Type B pancreatic cell (in vitro differentiated cells): ENCODE results near the gene HMCN2. TPM values are rescaled to one million over a fixed set of nuclear protein-coding genes. Genes with fewer than 3 reads are reported as not detected.

Experiments
- DNase-seq: peaks from one replicate; pipeline ENCODE4 v3.0.0; 2021; ENCODE audit warnings: mixed read lengths; ENCODE audit not compliant: unreplicated experiment; ENCODE audit errors: extremely low spot score
- H3K27ac Mint-ChIP-seq: 2 replicates; pipeline ENCODE4 v1.8.0; 2021; ENCODE audit warnings: mild to moderate bottlenecking, mixed read lengths
- H3K27me3 Mint-ChIP-seq: 2 replicates; pipeline ENCODE4 v1.8.0; 2021; ENCODE audit warnings: mixed read lengths
- H3K36me3 Mint-ChIP-seq: 2 replicates; pipeline ENCODE4 v1.8.0; 2021; ENCODE audit warnings: mixed read lengths
- H3K4me1 Mint-ChIP-seq: one replicate; pipeline ENCODE4 v1.8.0; 2021; ENCODE audit warnings: mixed read lengths; ENCODE audit not compliant: unreplicated experiment
- H3K4me3 Mint-ChIP-seq: 2 replicates; pipeline ENCODE4 v1.8.0; 2021; ENCODE audit warnings: mild to moderate bottlenecking, mixed read lengths
- H3K9me3 Mint-ChIP-seq: 2 replicates; pipeline ENCODE4 v1.8.0; 2021; ENCODE audit warnings: mixed read lengths
- total RNA-seq: library from RNA; stranded (reverse); gene quantifications from 2 replicates; pipeline ENCODE4 v1.2.1, GENCODE V29; 2021; ENCODE audit warnings: low replicate concordance
- TF ChIP-seq, protein P1 (sequence below): fragments of 200-600 bp; sonication (generic); conservative IDR thresholded peaks from 2 replicates; pipeline ENCODE4 v1.5.0; 2021; ENCODE audit warnings: antibody characterized with exemption, mild to moderate bottlenecking

The HMCN2 gene
- total RNA-seq, 1 donor from 2014 or later = 0.12 TPM

DNA sequence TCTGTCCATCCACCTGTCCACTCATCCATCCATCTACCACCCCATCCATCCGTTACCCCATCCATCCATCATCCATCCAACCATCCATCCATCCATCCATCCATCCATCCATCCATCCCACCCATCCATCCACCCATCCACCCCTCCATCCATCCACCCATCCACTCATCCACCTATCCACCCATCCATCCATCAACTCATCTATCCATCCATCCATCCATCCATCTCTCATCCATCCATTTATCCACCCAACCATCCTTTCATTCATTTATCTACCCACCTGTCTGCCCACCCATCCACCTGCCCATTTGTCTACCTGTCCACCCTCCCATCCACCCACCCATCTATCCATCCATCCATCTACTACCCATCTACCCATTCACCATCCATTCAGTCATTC, 95.1 kb downstream of the HMCN2 start:
- peaks cover 4% of the 10 kb centered on the region for H3K27me3 Mint-ChIP-seq
- H3K9me3 Mint-ChIP-seq = no peaks in the 10 kb centered on the region
- no peak overlapping the region for H3K27ac Mint-ChIP-seq
- DNase-seq = no peak
- no peaks in the 10 kb centered on the region for H3K4me1 Mint-ChIP-seq
- H3K36me3 Mint-ChIP-seq = no peaks in the 10 kb centered on the region
- no peak overlapping the region for H3K4me3 Mint-ChIP-seq
- TF ChIP-seq, protein P1, sequence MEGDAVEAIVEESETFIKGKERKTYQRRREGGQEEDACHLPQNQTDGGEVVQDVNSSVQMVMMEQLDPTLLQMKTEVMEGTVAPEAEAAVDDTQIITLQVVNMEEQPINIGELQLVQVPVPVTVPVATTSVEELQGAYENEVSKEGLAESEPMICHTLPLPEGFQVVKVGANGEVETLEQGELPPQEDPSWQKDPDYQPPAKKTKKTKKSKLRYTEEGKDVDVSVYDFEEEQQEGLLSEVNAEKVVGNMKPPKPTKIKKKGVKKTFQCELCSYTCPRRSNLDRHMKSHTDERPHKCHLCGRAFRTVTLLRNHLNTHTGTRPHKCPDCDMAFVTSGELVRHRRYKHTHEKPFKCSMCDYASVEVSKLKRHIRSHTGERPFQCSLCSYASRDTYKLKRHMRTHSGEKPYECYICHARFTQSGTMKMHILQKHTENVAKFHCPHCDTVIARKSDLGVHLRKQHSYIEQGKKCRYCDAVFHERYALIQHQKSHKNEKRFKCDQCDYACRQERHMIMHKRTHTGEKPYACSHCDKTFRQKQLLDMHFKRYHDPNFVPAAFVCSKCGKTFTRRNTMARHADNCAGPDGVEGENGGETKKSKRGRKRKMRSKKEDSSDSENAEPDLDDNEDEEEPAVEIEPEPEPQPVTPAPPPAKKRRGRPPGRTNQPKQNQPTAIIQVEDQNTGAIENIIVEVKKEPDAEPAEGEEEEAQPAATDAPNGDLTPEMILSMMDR = no peak

DNA sequence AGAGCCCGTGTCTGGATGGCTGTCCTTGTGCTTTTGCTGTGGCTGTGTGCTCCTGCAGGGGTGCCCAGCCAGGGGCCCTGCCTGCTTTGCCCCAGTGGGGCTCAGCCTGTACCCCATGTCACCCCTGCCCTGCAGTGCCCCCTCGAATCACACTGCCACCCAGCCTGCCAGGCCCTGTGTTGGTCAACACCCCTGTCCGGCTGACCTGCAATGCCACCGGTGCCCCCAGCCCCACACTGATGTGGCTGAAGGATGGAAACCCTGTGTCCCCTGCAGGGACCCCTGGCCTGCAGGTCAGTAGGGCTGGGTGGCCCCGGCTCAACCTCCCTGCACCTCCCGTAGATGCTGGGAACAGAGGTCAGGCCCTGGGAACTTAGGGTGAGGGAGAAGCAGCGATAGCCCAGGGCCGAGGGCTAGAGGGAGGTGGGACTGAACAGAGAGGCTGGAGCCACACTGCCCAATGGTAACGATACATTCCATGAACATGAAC, 96.4 kb downstream of the HMCN2 start:
- TF ChIP-seq, protein P1 = no peak
- Mint-ChIP-seq H3K4me1 (no peaks in the 10 kb centered on the region), H3K36me3 (no peaks in the 10 kb centered on the region), H3K9me3 (no peaks in the 10 kb centered on the region), H3K27me3 (peaks cover 8% of the 10 kb centered on the region), H3K27ac (no peak overlapping the region), H3K4me3 (no peak overlapping the region)
- DNase-seq = no peak

DNA sequence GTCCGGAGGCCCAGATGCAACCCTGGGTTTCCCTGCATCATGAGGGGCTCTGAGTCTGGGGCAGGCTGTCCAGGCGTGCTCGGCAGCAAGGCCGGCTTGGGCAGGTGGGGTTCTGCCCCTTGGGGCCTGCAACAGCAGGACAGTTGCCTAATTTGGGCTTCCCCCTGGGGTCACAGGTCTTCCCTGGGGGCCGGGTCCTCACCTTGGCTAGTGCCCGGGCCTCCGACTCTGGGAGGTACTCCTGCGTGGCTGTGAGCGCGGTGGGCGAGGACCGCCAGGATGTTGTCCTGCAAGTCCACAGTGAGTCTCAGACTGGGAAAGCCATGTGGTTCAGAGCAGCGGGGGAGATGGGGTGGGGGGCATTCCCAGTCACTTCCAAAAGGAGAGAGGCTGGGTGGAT, 97.1 kb downstream of the HMCN2 start:
- Mint-ChIP-seq H3K4me3 (no peak overlapping the region), H3K4me1 (no peaks in the 10 kb centered on the region), H3K27me3 (peaks cover 10% of the 10 kb centered on the region), H3K27ac (no peak overlapping the region), H3K36me3 (no peaks in the 10 kb centered on the region), H3K9me3 (no peaks in the 10 kb centered on the region)
- TF ChIP-seq, protein P1 = no peak
- DNase-seq = no peak

DNA sequence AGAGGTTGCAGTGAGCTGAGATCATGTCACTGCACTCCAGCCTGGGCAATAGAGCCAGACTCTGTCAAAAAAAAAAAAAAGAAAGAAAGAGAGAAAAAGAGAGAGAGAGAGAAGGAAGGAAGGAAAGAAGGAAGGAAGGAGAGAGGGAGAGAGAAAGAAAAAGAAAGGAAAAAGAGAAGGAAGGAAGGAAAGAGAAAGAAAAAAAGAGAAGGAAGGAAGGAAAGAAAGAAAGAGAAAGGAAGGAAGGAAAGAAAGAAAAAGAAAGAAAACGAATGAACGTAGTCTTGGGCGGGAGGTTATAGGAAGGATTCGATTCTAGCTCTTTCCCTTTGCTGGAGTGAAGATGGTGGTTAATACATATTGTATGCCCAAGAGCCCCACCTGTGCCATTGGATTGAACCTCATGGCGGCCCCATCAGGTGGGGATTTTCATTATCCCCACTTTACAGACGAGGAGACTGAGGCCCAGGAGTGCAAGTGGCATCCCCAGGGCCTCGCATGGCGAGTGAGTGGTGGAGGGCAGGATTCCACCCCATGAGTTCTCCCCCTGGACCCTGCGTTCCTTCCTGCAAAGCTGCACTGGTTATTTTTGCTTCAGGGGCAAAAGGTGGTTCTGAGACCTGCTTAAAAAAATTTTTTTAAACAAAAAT, 98.3 kb downstream of the HMCN2 start:
- Mint-ChIP-seq H3K36me3 (no peaks in the 10 kb centered on the region), H3K4me1 (peaks cover 7% of the 10 kb centered on the region), H3K4me3 (no peak overlapping the region), H3K27ac (no peak overlapping the region), H3K9me3 (no peaks in the 10 kb centered on the region), H3K27me3 (peaks cover 16% of the 10 kb centered on the region)
- TF ChIP-seq, protein P1 = no peak
- DNase-seq = no peak

DNA sequence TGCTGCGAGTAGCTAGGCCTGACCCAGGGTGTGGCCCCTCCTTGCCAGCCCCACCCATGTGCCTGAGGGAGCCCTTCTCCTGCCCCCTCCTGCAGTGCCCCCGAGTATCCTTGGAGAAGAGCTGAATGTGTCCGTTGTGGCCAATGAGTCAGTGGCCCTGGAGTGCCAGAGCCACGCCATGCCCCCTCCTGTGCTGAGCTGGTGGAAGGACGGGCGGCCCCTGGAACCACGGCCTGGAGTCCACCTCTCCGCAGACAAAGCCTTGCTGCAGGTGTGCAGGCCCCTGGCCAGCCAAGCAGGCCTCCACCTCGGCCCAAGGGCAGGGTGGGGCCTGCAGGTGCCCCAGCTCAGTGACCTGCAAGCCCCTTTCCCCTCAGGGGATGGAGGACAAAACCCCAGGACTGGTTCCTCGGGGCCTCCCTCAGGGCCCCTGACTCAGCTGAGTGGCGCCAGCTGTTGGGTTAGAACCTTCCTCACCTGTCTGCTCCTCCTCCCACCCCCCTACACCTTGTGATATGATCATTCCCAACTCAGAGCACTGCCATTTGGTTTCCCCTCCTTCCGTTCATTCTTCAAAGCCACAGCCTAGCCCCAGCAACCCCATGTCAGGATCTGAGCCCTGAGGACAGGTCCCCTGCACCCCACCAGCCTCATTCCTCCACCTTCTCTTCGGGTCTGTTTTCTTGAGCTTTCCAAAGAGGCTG, 99.2 kb downstream of the HMCN2 start:
- Mint-ChIP-seq H3K27ac (no peak overlapping the region), H3K27me3 (peaks cover 16% of the 10 kb centered on the region), H3K36me3 (no peaks in the 10 kb centered on the region), H3K4me1 (peaks cover 7% of the 10 kb centered on the region), H3K4me3 (no peak overlapping the region), H3K9me3 (no peaks in the 10 kb centered on the region)
- DNase-seq = no peak
- TF ChIP-seq, protein P1 = no peak
